Right ventricle myocardium inferior (tissue), 1 donor: Measurements from ENCODE around the gene KRTAP5-8. TPM values are rescaled to one million over a fixed set of nuclear protein-coding genes. Genes with fewer than 3 reads are reported as not detected.
"Not testable (repeated sequence)": the region's sequence is repeated elsewhere in the genome, so short reads cannot be mapped to it uniquely, and the experiment has no call there.

Source experiments
- ATAC-seq: fragments of 200-7000 bp; cut with Tn5 transposase; one replicate; pipeline ENCODE4 v1.9.1; 2020; ENCODE audit warnings: mild to moderate bottlenecking, moderate library complexity
- DNase-seq: peaks from one replicate; pipeline ENCODE4 v3.0.0; 2021; ENCODE audit errors: missing footprints
- intact Hi-C: fragments of 100-400 bp; cut with DNase I; formaldehyde crosslinking; loops from one replicate; pipeline ENCODE4 v1.11.0; 2022
- total RNA-seq: library from RNA; stranded (reverse); fragmentation: NEBNext Ultra II Directional; extraction: Animal tissue kit (Norgen Biotek cat#: 25700); gene quantifications from one replicate; pipeline ENCODE4 v1.2.1, GENCODE V29; 2021
- donor health status: DM: no; HTN: yes; CAD: no; lungs with severe emphysema.

Gene KRTAP5-8
- total RNA-seq, 1 donor from 2014 or later: not detected

DNA sequence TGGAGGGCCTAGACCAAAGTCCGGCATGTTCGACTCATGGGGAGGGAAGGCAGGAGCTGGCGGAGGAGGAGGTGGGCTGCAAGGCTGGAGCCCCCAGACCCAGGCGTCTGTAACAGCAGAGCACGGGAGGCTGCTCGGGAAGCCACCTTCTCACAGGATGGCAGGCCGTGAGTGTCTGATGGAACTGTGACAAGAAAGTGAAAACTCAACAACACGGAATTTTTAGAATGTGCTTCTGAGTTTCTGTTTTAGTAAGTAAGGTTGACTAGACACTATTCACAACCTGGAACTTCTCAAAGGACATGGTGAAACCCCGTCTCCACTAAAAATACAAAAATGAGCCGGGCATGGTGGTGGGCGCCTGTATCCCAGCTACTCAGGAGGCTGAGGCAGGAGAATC lies 2.1 kb downstream of the KRTAP5-8 start:
- DNase-seq, ATAC-seq, intact Hi-C loops: not testable (repeated sequence)

DNA sequence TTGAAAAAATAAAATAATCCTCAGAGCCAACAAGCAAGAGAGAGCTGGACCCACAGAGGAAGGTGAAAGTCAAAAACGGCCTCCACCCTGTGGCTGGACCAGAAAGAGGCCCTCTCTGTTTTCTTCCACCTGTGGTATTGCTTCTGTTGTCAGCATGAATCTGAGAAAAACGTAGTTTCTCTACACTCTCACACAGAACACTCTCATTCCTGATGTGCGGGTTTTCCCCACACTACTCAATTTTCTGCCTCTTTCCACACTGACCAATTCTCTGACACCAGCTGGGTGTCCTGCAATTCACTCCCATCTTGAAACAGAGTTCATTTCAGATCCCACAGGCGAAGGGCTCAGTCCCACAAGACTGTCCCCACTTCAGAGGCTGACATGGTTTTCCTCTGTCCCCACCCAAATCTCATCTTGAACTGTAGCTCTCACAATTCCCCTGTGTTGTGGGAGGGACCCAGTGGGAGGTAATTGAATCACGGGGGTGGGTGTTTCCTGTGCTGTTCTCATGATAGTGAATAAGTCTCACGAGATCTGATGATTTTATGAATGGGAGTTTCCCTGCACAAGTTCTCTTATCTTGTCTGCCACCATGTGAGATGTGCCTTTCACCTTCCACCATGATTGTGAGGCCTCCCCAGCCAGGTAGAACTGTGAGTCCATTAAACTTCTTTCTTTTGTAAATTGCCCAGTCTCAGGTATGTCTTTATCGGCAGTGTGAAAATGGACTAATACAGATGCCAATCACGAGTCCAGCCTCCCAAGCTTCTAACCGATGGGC lies 2.9 kb downstream of the KRTAP5-8 start:
- intact Hi-C loops, DNase-seq, ATAC-seq: not testable (repeated sequence)

DNA sequence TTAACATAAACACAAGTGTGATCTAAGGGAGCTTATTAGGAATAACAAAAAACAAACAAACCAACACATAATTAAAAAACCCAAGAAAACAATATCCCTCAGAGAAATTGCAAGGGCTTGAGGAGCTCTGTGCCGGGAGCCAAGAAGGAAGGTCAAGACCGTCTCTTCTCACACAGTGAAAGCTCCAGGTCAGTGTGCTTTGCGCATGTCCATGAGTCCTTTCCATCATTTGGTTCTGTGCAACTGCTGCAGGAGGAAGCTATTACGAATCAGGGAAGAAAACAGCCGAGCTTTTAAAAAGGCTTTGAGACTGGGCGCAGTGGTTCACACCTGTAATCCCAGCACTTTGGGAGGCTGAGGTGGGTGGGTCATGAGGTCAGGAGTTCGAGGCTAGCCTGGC lies 4.6 kb downstream of the KRTAP5-8 start:
- intact Hi-C loops: no loop called here
- no peak for ATAC-seq
- no peak for DNase-seq

DNA sequence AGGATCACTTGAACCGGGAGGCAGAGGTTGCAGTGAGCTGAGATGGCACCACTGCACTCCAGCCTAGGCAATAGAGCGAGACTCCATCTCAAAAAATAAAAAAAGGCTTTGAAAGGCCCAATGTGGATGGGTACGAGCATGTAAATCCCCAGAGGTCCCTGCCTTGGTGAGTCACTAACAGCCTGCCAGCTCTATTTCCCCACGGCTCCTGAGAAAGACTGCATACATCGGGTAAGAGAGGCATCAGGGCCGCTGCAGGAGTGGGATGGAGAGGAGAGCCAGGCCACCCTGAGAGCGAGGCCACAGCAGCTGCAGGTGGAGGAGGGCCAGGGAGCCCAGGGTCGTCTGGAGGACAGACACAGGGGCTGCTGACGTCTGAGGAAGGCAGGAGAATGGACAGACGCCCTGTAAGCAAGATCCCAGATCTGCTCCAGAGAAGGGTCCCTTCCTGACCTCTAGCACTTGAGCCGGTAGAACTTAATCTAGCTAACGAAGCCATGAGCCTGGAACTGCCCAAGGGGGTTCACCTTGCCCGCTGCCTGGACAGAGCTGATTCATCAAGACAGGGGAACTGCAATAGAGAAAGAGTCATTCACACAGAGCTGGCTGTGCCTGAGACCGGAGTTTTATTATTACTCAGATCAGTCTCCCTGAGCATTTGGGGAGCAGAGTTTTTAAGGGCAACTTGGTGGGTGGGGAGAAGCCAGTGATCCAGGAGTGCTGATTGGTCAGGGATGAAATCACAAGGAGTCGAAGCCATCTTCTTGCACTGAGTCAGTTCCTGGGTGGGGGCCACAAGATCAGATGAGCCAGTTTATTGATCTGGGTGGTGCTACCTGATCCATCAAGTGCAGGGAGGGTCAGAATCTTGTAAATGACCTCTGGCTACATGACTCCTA lies 5.3 kb downstream of the KRTAP5-8 start:
- no peak for DNase-seq
- no peak for ATAC-seq
- intact Hi-C loops: no loop called here

DNA sequence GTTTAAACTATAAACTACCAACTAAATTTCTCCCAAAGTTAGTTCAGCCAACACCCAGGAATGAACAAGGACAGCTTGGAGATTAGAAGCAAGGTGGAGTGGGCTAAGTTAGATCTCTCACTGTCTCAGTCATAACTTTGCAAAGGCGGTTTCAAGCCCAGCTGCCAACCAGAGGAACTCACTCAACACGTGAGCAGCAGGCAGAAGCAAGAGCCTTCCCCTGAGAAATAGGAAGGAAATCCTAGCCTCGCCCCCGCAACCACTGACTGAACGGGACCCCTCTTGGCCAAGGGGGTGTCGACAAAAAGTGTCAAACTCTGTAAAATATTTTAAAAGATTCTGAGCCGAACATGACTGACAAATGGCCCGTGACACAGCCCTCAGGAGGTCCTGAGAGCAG lies 6.0 kb downstream of the KRTAP5-8 start:
- intact Hi-C loops: no loop called here
- no peak for DNase-seq
- no peak for ATAC-seq

DNA sequence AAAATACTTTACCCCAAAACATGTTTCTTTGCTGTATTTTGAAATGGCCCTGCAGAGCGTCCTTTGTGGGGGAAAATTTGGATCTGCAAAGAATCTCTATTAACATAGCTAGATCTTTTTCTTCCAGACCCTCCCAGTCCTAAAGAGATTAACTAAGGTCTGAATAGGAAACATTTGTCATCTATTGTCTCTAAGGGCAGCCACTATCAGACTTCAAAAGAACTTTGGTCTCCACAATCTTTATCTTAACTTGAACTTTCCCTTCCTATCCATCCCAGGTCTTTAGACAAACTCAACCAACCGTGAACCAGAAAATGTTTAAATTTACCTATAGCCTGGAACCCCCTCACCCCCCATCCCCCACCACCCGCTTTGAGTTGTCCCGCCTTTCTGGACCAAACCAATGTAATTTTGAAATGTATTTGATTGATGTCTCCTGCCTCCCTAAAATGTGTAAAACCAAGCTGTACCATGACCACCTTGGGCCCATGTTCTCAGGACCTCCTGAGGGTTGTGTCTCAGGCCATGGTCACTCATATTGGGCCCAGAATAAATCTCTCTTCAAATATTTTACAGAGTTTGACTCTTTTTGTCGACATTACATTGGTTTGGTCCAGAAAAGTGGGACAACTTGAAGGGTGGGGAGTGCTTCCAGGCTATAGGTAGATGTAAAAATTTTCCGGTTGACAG lies 6.8 kb downstream of the KRTAP5-8 start:
- no peak for ATAC-seq
- intact Hi-C loops: no loop called here
- no peak for DNase-seq

DNA sequence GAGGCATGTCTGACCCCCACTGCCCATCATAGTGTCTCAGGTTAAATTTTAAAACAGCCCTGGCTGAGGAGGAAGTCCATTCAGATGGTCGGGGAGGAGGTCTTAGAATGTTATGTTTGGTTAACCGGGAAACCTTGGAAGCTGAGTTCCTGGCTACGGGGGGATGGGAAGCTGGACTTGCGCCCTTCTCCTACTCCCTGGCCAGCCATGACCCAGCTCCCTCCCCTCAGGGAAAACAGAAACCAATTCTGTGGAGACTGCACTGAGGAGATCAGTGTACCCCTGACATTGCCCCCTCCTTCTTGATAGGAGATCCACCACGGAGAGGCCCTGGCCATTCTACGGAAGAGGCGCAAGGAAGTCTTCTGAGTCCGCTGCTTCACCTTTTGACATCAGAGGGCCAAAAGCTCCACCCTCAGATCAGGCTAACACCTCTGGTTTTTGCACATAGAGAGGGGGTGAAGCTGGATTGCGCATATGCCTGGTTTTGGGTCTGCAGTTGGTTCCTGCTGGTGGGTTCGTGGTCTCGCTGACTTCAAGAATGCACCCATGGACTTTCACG lies 7.7 kb downstream of the KRTAP5-8 start:
- DNase-seq: no peak
- intact Hi-C loops: no loop called here
- no peak for ATAC-seq

DNA sequence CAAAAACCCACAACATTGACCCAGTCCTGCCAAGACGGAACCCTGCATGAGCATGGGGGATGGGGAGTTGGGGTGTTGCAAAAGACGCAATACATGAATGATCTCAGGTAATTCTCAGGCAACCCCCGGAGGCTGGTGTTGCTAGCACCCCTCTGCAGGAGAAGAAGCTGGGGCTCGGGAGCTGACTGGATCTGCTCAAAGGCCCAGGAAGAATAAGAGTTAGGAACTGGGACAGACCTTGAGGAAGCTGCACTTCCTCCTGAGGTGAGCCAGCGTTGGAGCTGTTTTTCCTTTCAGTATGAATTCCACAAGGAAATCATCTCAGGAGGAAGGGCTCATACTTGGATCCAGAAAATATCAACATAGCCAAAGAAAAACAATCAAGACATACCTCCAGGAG lies 10.3 kb downstream of the KRTAP5-8 start, which contains the start of gene KRTAP5-9:
TSS of gene KRTAP5-9 (plus strand) at position 301 of the 400 bp plus-strand sequence. CDS start 238 bp downstream, outside the sequence.
- intact Hi-C loops: no loop called here
- DNase-seq: no peak
- no peak for ATAC-seq

DNA sequence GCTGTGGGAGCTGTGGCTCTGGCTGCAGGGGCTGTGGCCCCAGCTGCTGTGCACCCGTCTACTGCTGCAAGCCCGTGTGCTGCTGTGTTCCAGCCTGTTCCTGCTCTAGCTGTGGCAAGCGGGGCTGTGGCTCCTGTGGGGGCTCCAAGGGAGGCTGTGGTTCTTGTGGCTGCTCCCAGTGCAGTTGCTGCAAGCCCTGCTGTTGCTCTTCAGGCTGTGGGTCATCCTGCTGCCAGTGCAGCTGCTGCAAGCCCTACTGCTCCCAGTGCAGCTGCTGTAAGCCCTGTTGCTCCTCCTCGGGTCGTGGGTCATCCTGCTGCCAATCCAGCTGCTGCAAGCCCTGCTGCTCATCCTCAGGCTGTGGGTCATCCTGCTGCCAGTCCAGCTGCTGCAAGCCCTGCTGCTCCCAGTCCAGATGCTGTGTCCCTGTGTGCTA lies 10.9 kb downstream of the KRTAP5-8 start:
- intact Hi-C loops: no loop called here
- DNase-seq (no peak), ATAC-seq (no peak)

DNA sequence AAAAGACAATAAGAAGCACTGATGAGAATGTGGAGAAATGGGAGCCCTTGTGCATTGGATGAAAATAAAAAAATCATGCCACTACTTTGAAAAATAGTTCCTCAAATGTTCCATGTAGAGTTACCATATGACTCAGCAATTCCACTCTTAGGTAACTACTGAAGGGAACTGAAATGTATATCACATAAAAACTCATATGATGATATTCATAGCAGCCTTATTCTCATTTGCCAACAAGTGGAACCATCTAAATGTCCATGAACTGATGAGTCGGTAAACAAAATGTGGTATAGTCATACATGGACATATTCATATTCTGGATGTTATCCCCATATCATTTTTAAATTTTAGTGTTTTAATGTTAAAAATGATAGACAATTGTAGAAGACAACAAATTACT lies 13.9 kb downstream of the KRTAP5-8 start:
- DNase-seq: no peak
- no peak for ATAC-seq
- intact Hi-C loops: no loop called here

DNA sequence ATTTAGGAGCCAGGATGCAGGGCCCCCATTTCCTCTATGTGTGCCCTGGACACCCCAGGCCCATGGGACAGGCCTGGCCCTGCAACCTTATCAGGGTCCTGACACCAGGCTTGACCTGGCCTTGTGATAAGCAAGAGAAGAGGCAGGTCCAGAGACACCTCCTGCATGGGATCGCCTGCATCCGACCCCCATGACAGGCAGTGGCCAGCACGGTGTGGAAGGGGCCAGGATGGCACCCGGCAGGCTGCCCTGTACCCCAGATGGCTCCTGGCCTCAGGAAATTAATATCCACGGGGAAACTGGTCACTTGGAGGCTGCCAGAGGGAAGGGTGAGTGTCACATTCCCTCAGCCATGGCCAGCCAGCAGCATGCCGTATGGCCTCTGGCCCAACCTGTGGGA lies 17.2 kb downstream of the KRTAP5-8 start:
- ATAC-seq: no peak
- no peak for DNase-seq
- intact Hi-C loops: no loop called here

DNA sequence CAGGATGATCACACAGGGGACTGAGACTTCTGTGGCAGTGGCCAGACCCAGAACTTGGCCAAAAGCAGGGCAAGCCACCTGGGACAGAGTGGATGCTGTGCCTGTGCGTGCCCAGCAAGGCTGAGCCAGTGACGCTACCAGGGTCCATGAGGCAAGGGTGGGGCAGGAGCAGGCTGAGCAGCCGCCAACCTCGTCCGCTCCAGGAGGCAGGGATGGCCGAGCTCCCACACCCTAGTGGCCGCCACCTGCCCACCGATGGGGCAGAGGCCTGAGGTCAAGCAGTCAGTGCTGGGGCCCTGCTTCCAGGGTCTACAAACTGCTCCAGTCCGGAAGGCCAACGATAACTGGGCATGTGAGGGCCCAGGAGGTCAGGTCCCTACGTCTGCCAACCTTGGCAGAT lies 17.7 kb downstream of the KRTAP5-8 start:
- intact Hi-C loops: no loop called here
- ATAC-seq: no peak
- DNase-seq: no peak

DNA sequence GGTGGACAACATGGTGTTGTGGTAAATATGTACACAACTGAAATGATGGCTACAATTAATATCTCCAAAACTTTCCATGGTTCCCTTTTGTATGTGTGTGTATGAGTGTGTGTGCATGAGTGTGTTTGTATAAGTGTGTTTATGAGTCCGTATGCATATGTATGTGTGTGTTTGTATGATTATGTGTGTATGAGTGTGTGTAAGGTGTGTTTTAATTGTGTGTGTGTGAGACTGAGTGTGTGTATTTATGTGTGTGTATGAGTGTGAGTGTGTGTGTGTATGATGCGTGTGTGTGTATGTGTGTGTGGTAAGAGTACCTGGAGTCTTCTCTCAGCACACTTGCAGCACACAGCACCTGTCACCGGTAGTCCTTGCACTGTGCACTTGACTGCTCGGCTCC lies 18.2 kb downstream of the KRTAP5-8 start:
- no peak for DNase-seq
- intact Hi-C loops: no loop called here
- ATAC-seq: no peak

DNA sequence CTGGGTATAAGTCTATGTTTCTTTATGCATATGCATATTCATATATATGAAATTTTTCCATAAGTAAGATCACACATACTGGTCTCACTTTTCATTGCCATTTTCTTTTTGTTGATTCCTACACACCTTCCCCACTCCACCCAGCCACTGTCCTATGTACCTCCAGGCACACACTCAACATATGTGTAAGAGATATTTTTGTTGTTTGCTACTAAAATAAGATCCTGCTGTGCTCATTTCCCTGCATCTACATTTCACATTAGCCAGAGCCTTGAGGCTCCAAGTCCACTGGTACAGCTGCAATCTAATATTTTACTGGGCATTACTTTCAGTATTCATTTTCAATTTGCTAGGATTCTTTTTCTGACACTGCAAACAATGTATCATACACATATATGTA lies 19.4 kb downstream of the KRTAP5-8 start:
- ATAC-seq (no peak), DNase-seq (no peak)
- intact Hi-C loops: no loop called here

DNA sequence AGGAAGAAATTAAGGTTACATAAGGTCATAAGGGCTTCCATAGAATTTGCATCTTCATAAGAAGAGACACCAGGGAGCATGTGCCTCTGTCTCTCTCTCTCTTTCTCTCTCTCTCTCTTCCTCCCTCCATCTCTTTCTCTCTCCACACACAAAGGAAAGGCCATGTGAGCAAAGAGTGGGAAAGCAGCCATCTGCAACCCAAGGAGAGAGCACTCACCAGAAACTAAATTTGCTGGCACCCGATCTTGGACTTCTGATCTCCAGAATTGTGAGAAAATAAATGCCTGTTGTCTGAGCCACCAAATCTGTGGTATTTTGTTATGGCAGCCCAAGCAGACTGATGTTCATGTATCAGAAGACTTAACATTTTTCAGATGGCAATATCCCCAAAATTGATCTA lies 21.2 kb downstream of the KRTAP5-8 start:
- DNase-seq (no peak), ATAC-seq (no peak)
- intact Hi-C loops: no loop called here

DNA sequence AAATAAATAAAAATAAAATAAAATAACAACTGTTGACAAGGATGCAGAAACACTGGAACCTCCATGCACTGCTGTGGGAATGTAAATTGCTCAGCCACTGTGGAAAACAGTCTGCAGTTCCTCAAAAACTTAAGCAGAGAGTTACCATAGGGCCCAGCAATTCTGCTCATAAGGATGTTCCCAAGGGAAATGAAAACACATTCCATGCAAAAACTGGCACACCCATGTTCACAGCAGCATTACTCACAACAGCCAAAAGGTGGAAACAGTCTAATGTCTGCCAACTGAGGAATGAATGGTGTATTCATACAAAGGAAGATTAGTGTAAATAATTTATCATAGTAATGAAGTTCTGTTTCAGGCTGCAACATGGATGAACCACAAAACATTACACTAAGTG lies 24.3 kb downstream of the KRTAP5-8 start:
- ATAC-seq (no peak), DNase-seq (no peak)
- intact Hi-C loops: no loop called here

DNA sequence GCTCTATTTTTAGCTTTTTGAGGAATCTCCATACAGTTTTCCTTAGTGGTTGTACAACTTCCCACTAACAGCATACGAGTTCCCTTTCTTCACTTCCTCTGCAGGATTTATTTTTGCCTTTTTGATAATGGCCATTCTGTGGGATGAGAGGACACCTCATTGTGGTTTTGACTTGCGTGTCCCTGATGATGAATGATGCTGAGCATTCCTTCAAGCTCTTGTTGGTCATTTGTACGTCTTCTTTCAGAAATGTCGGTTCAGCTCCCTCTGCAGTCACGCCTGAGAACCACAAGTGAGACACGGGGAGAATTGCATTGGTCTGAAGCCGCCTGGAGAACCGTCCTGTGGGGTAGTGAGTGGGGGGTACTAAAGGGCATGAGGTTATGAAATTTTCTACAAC lies 25.6 kb downstream of the KRTAP5-8 start:
- intact Hi-C loops: no loop called here
- no peak for ATAC-seq
- no peak for DNase-seq

DNA sequence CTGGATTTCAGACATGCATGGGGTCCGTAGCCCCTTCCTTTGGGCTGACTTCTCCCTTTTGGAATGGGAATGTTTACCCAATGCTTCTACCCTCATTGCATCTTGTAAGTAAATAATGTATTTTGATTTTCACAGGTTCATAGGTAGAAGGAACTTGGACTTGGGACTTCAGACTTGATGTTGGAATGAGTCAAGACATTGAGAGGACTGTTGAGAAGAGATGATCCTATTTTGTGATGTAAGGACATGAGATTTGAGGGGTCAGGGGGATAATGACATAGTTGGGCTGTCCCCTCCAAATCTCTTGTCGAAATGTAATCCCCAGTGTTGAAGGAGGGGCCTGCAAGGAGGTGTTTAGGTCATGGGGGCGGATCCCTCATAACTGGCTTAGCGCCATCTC lies 26.6 kb downstream of the KRTAP5-8 start:
- intact Hi-C loops: no loop called here
- no peak for DNase-seq
- ATAC-seq: no peak

DNA sequence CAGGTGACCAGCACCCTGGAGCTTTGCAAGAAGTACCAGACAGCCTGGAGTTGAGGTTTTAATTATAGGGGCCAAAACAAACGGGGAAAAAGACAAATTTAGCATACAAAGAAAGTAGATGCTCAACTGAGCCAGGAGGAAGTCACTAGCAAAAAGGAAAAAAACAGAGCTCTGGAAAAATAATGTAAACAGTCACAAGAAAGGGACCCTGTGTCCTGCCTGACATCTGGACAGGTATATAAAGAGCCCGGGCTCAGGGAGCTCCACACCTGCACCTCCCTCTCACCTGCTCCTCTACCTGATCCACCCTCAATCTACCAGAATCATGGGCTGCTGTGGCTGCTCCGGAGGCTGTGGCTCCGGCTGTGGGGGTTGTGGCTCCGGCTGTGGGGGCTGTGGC lies 27.4 kb downstream of the KRTAP5-8 start, which contains the start of gene KRTAP5-10:
TSS of gene KRTAP5-10 (plus strand) at position 301 of the 400 bp plus-strand sequence. CDS start at position 326, 25 bp downstream.
- intact Hi-C loops: no loop called here
- ATAC-seq: no peak
- no peak for DNase-seq
